A549 (cell line): Measurements from ENCODE around the gene SFXN1. TPM values are rescaled to one million over a fixed set of nuclear protein-coding genes. Genes with fewer than 3 reads are reported as not detected.

ENCODE experiments used
- ATAC-seq, 2 experiments: fragments of 200-7000 bp in 1 of 2; fragments of >200 bp in 1 of 2; cut with Nextera tagmentation in 1 of 2; cut with Tn5 transposase in 1 of 2; 3 replicates each; pipeline versions ENCODE4 v1.8.0 to v1.9.1; 2018 to 2020; ENCODE audit warnings: mild to moderate bottlenecking in 1 of 2, moderate library complexity in 1 of 2
- CTCF ChIA-PET: fragments of 300-600 bp; sonication (Branson Sonifier 250); formaldehyde crosslinking; extraction: SDS; loops from one replicate; lab custom pipeline; 2021; ENCODE audit warnings: antibody characterized with exemption, inconsistent platforms; lab: Yijun Ruan, JAX
- POLR2A ChIA-PET: fragments of 350-600 bp; formaldehyde crosslinking; extraction: SDS; loops from one replicate; lab custom pipeline; 2021; ENCODE audit warnings: antibody characterized with exemption, inconsistent platforms; lab: Yijun Ruan, JAX
- DNase-seq, 2 experiments: peaks; one replicate each; pipeline versions ENCODE4 v3.0.0 to v3.0.0-alpha.2; 2011 to 2016; ENCODE audit warnings: low read depth in 1 of 2, low spot score in 1 of 2
- FAIRE-seq: peaks from 2 replicates; lab custom pipeline; 2011; peaks lifted over from hg19 to GRCh38; lab: Jason Lieb, UNC
- H3K27ac ChIP-seq, 2 experiments: fragments of >200 bp; sonication (Bioruptor Twin); formaldehyde crosslinking; 3 replicates each; pipeline ENCODE4 v1.5.1; 2016 to 2017
- H3K4me1 ChIP-seq: fragments of >200 bp; sonication (Bioruptor Twin); formaldehyde crosslinking; 3 replicates; pipeline ENCODE4 v1.6.1; 2016
- H3K4me2 ChIP-seq: fragments of >200 bp; sonication (Bioruptor Twin); formaldehyde crosslinking; 3 replicates; pipeline ENCODE4 v1.6.1; 2016
- H3K4me3 ChIP-seq: fragments of >200 bp; sonication (Bioruptor Twin); formaldehyde crosslinking; 3 replicates; pipeline ENCODE4 v1.5.1; 2016
- H3K9me3 ChIP-seq: fragments of >200 bp; sonication (Bioruptor Twin); formaldehyde crosslinking; 3 replicates; pipeline ENCODE4 v1.6.1; 2016
- CBX8 ChIP-seq: fragments of 200-600 bp; sonication (generic); IDR thresholded peaks from 2 replicates; pipeline ENCODE4 v1.6.1; 2016
- CTCF ChIP-seq: fragments of >200 bp; sonication (Bioruptor Twin); formaldehyde crosslinking; IDR thresholded peaks from 3 replicates; pipeline ENCODE4 v1.5.1; 2016
- EP300 ChIP-seq, 2 experiments: fragments of >200 bp; sonication (Bioruptor Twin); formaldehyde crosslinking; IDR thresholded peaks; 2 replicates in 1 of 2; 3 replicates in 1 of 2; pipeline ENCODE4 v1.6.1; 2016 to 2017
- FOSB ChIP-seq: fragments of 250-450 bp; sonication (Bioruptor Pico); IDR thresholded peaks from 2 replicates; pipeline ENCODE4 v1.5.0; 2020; ENCODE audit warnings: mild to moderate bottlenecking, moderate library complexity
- HDAC2 ChIP-seq: fragments of 200-600 bp; sonication (generic); IDR thresholded peaks from 2 replicates; pipeline ENCODE4 v1.6.1; 2016
- HES2 ChIP-seq: fragments of >200 bp; sonication (Bioruptor Twin); formaldehyde crosslinking; IDR thresholded peaks from 2 replicates; pipeline ENCODE4 v1.6.1; 2016
- HOXB13 ChIP-seq: fragments of 250-450 bp; sonication (Bioruptor Pico); IDR thresholded peaks from 2 replicates; pipeline ENCODE4 v1.5.0; 2020; ENCODE audit warnings: low read depth, mild to moderate bottlenecking, moderate library complexity
- KDM1A ChIP-seq: fragments of 200-600 bp; sonication (generic); IDR thresholded peaks from 2 replicates; pipeline ENCODE4 v1.6.1; 2016; ENCODE audit warnings: low read depth, mild to moderate bottlenecking
- MAFK ChIP-seq: fragments of 450-650 bp; IDR thresholded peaks from 2 replicates; pipeline ENCODE4 v1.6.1; 2014; ENCODE audit not compliant: partially characterized antibody
- MAZ ChIP-seq: fragments of 150-350 bp; IDR thresholded peaks from 2 replicates; pipeline ENCODE4 v1.6.1; 2014; ENCODE audit warnings: antibody characterized with exemption, low read depth, low read length, borderline replicate concordance
- NPAS2 ChIP-seq: fragments of 250-450 bp; sonication (Bioruptor Pico); IDR thresholded peaks from 2 replicates; pipeline ENCODE4 v1.8.0; 2022; ENCODE audit warnings: mild to moderate bottlenecking, moderate library complexity, borderline replicate concordance
- POLR2A ChIP-seq: IDR thresholded peaks from 2 replicates; pipeline ENCODE4 v1.6.1; 2012; ENCODE audit warnings: mild to moderate bottlenecking, low read length
- RAD21 ChIP-seq, 2 experiments: fragments of >200 bp in 1 of 2; sonication (Bioruptor Twin) in 1 of 2; formaldehyde crosslinking in 1 of 2; IDR thresholded peaks in 1 of 2; conservative IDR thresholded peaks in 1 of 2; 2 replicates in 1 of 2; 3 replicates in 1 of 2; pipeline ENCODE4 v1.6.1; 2012 to 2018; ENCODE audit warnings: inconsistent platforms in 1 of 2
- RCOR1 ChIP-seq: fragments of 150-350 bp; IDR thresholded peaks from 2 replicates; pipeline ENCODE4 v1.6.1; 2014; ENCODE audit warnings: antibody characterized with exemption, low read length, low read depth
- TFCP2L1 ChIP-seq: fragments of 250-450 bp; sonication (Bioruptor Pico); IDR thresholded peaks from 2 replicates; pipeline ENCODE4 v1.5.0; 2021; ENCODE audit warnings: mild to moderate bottlenecking
- TP53 ChIP-seq: fragments of 250-450 bp; sonication (Bioruptor Pico); IDR thresholded peaks from 2 replicates; pipeline ENCODE4 v1.5.0; 2021; ENCODE audit warnings: mild to moderate bottlenecking, moderate library complexity
- ZFP36 ChIP-seq: fragments of 450-650 bp; IDR thresholded peaks from 2 replicates; pipeline ENCODE4 v1.6.1; 2014; ENCODE audit warnings: borderline replicate concordance; ENCODE audit not compliant: partially characterized antibody
- ZNF302 ChIP-seq: fragments of 250-450 bp; sonication (Bioruptor Pico); IDR thresholded peaks from 2 replicates; pipeline ENCODE4 v1.9.0; 2021; ENCODE audit warnings: inconsistent platforms, mild to moderate bottlenecking, moderate library complexity
- WGBS: methylation state at CpG from one replicate; pipeline ENCODE4 v1.1.6; 2017; ENCODE audit errors: missing lambda C conversion rate; 5-methylcytosine and 5-hydroxymethylcytosine counted together
- polyA plus RNA-seq, 4 experiments: library from polyadenylated mRNA; depleted of rRNA in 3 of 4; stranded (reverse); fragments of >200 nt; fragmentation: RNase III in 1 of 4; extraction: RNeasy Plus Mini Kit Qiagen cat#74134 plus additional on column Dnase treatment in 1 of 4; gene quantifications; 2 replicates in 3 of 4; 3 replicates in 1 of 4; pipeline ENCODE4 v1.2.3, GENCODE V29; 2011 to 2017
- TF ChIP-seq, protein P1 (sequence below): fragments of 450-650 bp; IDR thresholded peaks from 2 replicates; pipeline ENCODE4 v1.6.1; 2014; ENCODE audit warnings: antibody characterized with exemption
- TF ChIP-seq, protein P2 (sequence below): fragments of 250-450 bp; sonication (Bioruptor Pico); IDR thresholded peaks from 2 replicates; pipeline ENCODE4 v1.5.0; 2021; ENCODE audit warnings: mild to moderate bottlenecking, moderate library complexity, borderline replicate concordance
- TF ChIP-seq, protein P3 (sequence below): fragments of 200-600 bp; sonication (generic); IDR thresholded peaks from 2 replicates; pipeline ENCODE4 v1.6.1; 2016; ENCODE audit warnings: antibody characterized with exemption, mild to moderate bottlenecking, moderate library complexity

Gene SFXN1
- polyA plus RNA-seq, 2 of the 4 experiments (the other 2 are of a cell fraction), result 79.6 to 190 TPM

DNA sequence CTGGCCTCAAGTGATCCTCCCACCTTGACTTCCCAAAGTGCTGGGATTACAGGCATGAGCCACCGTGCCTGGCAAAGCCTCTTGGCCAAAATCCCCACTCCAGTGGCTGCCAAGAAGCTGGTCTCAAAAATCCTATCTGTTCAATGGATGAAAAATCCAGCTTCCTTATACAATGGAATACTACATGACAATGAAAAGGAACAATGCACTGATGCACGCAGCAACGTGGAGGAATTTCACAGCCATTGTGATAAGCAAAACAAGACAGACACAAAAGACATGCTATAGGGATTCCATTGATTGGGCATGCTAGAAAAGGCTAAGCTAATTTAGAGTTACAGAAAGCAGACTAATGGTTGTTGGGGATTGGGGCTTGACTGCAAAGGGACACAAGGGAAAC, 13.1 kb upstream of the SFXN1 start (continued):
- no peak for TF ChIP-seq ZNF302 (CRISPR knock-in tag)

DNA sequence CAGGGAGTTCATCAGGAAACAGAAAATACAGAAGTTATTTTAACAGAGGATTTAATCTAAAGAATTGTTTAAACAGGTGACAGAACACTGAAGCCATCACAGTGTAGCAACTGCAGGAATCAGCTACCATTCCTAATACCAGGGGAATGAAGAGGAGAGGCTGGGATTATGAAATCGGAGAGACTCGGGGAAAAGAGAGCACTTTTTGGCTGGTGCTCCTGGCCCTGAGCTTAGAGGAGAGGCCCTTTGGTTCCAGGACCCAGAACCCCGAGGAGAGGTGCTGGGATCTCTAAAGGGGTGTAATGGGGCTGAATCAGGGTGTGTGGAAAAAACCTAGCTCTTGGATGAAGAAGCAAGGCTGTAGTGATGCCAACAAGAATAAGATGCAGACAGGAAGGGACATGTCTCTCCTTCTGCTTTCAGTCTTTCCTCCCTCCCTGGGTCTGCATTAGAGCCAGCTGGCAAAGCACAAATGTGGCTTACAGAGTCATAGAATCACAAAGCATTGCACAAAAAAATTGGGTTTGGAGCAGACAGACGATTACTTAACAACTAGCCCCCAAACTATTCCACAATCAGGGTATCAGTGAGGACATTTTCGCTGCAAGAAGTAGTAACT, 11.6 kb upstream of the SFXN1 start:
- H3K27ac ChIP-seq, result no peak overlapping the region
- CTCF ChIA-PET, result interaction anchor here (1.0 to 2.5 kb wide), 4 partner anchors 14 to 557 kb away, joined by 3 to 6 read pairs (median 4); partner anchors contain the start of gene DRD1
- H3K4me1 ChIP-seq, result peaks cover 9% of the 10 kb centered on the region; the same call in 2 of the 3 replicates
- H3K4me3 ChIP-seq, result no peak overlapping the region
- no peak for DNase-seq
- POLR2A ChIA-PET, result no interaction called here
- 54% methylated on average over 5 of the region's 5 CpGs for WGBS
- TF ChIP-seq CBX8 (no peak), ZFP36 (no peak), NPAS2 (CRISPR knock-in tag) (no peak)
- TF ChIP-seq, protein P1, sequence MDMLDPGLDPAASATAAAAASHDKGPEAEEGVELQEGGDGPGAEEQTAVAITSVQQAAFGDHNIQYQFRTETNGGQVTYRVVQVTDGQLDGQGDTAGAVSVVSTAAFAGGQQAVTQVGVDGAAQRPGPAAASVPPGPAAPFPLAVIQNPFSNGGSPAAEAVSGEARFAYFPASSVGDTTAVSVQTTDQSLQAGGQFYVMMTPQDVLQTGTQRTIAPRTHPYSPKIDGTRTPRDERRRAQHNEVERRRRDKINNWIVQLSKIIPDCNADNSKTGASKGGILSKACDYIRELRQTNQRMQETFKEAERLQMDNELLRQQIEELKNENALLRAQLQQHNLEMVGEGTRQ, result no peak
- H3K9me3 ChIP-seq, result no peaks in the 10 kb centered on the region
- ATAC-seq, result no peak
- H3K4me2 ChIP-seq, result no peak overlapping the region
- FAIRE-seq, result no peak

DNA sequence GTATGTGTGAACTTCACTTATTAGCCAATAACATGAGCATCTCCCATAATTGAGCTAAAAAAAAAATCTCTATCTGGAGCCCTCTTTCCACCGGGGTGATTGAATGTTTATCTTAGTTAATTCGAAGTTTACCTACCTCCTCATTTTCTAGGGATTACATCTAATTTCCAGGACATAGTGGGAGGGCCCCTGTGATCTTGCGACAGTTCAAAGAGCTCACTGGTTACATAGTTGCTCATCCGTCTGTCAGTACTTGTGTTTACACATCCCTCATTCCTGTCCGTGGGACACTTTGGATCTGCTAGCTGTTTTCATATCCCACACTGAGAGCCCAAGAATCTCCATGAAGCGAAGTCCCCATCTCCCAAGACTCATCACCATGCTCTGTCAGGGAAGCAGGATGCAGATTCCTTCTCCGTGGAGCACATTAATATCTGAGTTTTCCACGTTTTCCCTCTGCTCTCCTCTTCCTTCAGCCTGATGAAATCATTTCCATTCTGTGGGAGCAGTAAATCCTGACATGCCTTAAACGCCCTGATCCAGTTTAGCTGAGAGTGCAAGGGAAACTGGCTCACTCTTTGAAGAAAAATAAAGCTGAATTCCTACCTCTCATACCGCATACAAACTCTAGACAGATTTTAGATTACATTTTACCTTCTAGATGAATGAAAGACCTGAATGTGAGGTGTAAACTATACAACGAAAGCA, 10.2 kb upstream of the SFXN1 start:
- CTCF ChIA-PET, result interaction anchor here (0.6 to 2.5 kb wide), 3 partner anchors 9 to 517 kb away, joined by 3 to 6 read pairs (median 6); no protein-coding TSS in a partner anchor

GRCh38 chr5:175468892-175469291, 9.5 kb upstream of the SFXN1 start:
- H3K9me3 ChIP-seq, result no peaks in the 10 kb centered on the region
- no peak for TF ChIP-seq CTCF
- no peak for TF ChIP-seq MAFK
- TF ChIP-seq RAD21 (conservative IDR thresholded peaks at IDR 0.05 in 1 of 2, IDR thresholded peaks at IDR 0.05 in 1 of 2), result no peak
- no peak for TF ChIP-seq RCOR1
- no peak for TF ChIP-seq POLR2A
- TF ChIP-seq HOXB13, result no peak
- TF ChIP-seq, protein P2, sequence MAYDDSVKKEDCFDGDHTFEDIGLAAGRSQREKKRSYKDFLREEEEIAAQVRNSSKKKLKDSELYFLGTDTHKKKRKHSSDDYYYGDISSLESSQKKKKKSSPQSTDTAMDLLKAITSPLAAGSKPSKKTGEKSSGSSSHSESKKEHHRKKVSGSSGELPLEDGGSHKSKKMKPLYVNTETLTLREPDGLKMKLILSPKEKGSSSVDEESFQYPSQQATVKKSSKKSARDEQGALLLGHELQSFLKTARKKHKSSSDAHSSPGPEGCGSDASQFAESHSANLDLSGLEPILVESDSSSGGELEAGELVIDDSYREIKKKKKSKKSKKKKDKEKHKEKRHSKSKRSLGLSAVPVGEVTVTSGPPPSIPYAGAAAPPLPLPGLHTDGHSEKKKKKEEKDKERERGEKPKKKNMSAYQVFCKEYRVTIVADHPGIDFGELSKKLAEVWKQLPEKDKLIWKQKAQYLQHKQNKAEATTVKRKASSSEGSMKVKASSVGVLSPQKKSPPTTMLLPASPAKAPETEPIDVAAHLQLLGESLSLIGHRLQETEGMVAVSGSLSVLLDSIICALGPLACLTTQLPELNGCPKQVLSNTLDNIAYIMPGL (CRISPR knock-in tag), result no peak
- TF ChIP-seq CBX8, result no peak
- TF ChIP-seq MAZ, result no peak
- no peak for TF ChIP-seq FOSB (CRISPR knock-in tag)
- TF ChIP-seq TFCP2L1 (CRISPR knock-in tag), result no peak
- TF ChIP-seq, protein P3, sequence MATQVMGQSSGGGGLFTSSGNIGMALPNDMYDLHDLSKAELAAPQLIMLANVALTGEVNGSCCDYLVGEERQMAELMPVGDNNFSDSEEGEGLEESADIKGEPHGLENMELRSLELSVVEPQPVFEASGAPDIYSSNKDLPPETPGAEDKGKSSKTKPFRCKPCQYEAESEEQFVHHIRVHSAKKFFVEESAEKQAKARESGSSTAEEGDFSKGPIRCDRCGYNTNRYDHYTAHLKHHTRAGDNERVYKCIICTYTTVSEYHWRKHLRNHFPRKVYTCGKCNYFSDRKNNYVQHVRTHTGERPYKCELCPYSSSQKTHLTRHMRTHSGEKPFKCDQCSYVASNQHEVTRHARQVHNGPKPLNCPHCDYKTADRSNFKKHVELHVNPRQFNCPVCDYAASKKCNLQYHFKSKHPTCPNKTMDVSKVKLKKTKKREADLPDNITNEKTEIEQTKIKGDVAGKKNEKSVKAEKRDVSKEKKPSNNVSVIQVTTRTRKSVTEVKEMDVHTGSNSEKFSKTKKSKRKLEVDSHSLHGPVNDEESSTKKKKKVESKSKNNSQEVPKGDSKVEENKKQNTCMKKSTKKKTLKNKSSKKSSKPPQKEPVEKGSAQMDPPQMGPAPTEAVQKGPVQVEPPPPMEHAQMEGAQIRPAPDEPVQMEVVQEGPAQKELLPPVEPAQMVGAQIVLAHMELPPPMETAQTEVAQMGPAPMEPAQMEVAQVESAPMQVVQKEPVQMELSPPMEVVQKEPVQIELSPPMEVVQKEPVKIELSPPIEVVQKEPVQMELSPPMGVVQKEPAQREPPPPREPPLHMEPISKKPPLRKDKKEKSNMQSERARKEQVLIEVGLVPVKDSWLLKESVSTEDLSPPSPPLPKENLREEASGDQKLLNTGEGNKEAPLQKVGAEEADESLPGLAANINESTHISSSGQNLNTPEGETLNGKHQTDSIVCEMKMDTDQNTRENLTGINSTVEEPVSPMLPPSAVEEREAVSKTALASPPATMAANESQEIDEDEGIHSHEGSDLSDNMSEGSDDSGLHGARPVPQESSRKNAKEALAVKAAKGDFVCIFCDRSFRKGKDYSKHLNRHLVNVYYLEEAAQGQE, result no peak
- TF ChIP-seq KDM1A, result no peak
- no peak for TF ChIP-seq EP300 (IDR thresholded peaks at IDR 0.05)
- no peak for TF ChIP-seq HES2
- no peak for TF ChIP-seq HDAC2

More for the DNA sequence above, 10.2 kb upstream of the SFXN1 start:
- 31% methylated on average over 11 of the region's 11 CpGs for WGBS
- no peak overlapping the region for H3K27ac ChIP-seq
- no peak overlapping the region for H3K4me3 ChIP-seq
- peaks cover 9% of the 10 kb centered on the region; the same call in 2 of the 3 replicates for H3K4me1 ChIP-seq
- no peak for FAIRE-seq
- no peak for TF ChIP-seq TP53
- TF ChIP-seq, all 56 proteins: peak for 0
- Histone ChIP-seq H3K9me3 (no peaks in the 10 kb centered on the region), H3K4me2 (peak overlapping the region; percentile 48)
- POLR2A ChIA-PET, result interaction anchor here (1.3 kb wide), 1 partner anchor 10 kb away, joined by 8 read pairs; the partner anchor contains the start of gene SFXN1
- ATAC-seq (no peak), DNase-seq (no peak)

More at GRCh38 chr5:175468892-175469291, 9.5 kb upstream of the SFXN1 start:
- Histone ChIP-seq H3K4me2 (no peak overlapping the region), H3K4me3 (no peak overlapping the region), H3K27ac (no peak overlapping the region), H3K4me1 (peaks cover 9% of the 10 kb centered on the region; the same call in 2 of the 3 replicates)
- WGBS, result 69% methylated on average over 1 of the region's 1 CpG
- no peak for DNase-seq
- FAIRE-seq, result no peak
- ATAC-seq, result no peak
- ChIA-PET POLR2A (interaction anchor here (1.3 kb wide), 1 partner anchor 9 kb away, joined by 8 read pairs; the partner anchor contains the start of gene SFXN1), CTCF (interaction anchor here (1.0 to 1.6 kb wide), 3 partner anchors 10 to 12 kb away, joined by 3 to 6 read pairs (median 5); no protein-coding TSS in a partner anchor)
